Activated naive CD4-positive, alpha-beta T cell treated with anti-CD3 and anti-CD28 coated beads, Interleukin-2, amount 50 U/mL, for 16 hours (primary cell): ENCODE measurements around the gene JAM3.
"Not testable (repeated sequence)": the region's sequence is repeated elsewhere in the genome, so short reads cannot be mapped to it uniquely, and the experiment has no call there.

Experiments used
- DNase-seq: peaks from one replicate; pipeline ENCODE4 v3.0.0-alpha.2; 2020

The JAM3 gene

GRCh38 chr11:134151083-134151747 lies 82.3 kb downstream of the JAM3 start:
- no peak for DNase-seq

DNA sequence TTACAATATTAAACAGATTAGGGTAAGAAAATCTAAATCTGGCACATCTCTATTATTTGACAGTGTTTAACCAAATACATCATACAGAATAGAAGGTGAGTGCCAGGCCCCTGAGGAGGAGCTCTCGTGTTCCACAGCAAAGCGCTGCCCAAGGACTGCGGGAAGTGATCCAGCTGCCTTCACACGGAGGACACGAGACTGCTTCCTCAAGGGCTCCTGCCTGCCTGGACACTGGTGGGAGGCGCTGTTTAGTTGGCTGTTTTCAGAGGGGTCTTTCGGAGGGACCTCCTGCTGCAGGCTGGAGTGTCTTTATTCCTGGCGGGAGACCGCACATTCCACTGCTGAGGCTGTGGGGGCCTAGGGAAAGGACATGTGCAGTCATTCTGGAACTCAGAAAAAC lies 83.8 kb downstream of the JAM3 start:
- no peak for DNase-seq

DNA sequence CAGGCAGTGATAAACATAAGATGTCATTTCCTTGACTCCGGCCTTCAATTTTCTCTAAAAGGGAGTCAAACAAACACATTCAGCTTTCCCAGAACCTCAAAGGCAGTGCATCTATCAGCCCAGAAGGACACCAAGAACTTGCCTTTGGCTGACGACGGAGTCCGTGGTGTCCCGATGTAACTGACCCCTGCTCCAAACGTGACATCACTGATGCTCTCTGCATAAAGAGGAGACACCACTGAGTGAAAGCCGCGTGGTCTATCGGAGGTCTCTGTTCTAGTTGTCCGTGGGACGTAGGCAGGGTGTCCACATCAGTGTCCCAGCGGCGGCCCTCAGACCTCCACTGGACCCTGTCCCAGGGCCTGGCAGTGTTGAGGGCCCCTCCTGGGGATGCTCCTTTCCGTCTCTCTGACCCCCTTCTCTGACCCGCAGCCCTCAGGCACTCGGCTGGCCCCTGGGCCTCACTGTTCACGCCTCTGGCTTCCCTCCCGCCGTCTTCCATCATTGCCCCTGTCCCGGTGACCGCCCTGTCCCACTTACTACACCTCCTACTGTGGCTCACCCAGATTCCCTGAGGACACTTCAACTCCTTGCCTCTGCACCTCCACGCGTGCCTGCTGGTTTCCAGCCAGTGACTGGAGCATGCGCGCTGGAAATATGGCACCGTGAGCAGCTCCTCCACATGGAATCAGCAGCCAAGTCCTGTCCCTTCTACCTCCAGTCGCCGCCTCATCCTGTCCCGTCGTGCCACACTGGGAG lies 84.5 kb downstream of the JAM3 start:
- no peak for DNase-seq

- no peak for DNase-seq
These were observed 85.6 kb downstream of the JAM3 start for GRCh38 chr11:134154441-134154840.

DNA sequence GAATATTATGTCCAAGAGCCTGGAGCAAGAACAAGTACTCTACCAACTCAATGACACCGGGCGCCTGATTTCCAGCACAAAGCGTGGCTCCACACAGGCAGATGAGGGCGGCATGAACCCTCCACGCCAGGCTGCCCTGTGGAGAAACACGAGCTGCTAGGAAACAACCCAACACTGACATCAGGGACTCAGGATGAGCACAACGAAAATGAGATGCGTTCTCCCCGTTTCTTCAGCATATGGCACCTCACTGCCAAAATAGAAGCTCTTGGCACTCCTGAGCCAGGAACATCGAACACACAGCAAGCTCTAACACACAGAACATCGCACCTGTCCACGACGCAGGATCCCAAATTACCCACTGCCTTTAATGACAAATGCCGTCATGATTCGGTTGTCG lies 86.6 kb downstream of the JAM3 start:
- no peak for DNase-seq

DNA sequence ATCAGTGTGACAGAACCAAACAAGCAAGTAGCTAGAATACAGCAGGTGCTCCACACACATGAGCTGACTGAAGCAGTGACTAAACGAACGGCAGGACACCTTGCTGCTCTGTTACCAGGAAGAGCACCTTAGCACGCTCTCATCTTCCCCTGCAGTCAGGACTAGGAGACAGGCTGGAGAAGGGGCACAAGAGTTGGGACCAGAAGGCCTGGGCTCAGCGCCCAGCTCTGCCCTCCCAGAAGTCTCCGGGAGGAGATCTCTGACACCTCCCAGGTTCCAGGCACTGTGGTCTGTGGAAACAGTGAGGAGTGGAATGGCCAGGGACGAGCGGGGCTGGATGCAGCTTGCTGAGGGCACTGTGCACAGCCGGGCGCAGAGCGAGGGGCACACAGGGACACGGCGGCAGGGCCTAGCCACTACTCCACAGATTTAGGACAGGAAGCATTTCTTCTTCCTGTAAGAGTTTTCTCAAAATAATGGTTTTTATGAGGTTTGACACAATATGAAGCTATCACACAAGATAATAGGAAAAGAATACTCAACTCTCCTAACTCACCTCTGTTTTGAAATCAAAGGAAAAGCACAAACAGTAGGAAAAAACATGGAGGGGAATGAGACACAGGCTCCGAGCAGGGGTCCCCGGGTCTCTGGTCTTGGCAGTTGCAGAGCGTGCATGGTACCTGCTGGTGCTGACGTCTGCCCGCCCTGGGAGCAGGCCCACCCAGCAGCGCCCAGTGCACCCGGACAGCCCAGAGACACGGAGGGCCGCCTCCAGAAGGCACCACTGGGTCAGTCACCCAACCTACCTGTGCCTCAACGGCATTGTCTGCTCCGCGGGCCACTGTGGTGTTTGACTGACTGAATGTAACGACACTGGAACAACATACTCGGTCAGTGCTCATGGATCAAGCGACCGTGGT lies 87.3 kb downstream of the JAM3 start:
- DNase-seq, result no peak

- DNase-seq, result no peak
These were observed 88.6 kb downstream of the JAM3 start for GRCh38 chr11:134157451-134157850.

- DNase-seq, result no peak
These were observed 89.2 kb downstream of the JAM3 start for GRCh38 chr11:134158023-134158422.

- no peak for DNase-seq
These were observed 90.8 kb downstream of the JAM3 start for GRCh38 chr11:134159652-134160051.

GRCh38 chr11:134164490-134165370 lies 95.9 kb downstream of the JAM3 start:
- no peak for DNase-seq

GRCh38 chr11:134170177-134170918 lies 101.5 kb downstream of the JAM3 start:
- no peak for DNase-seq

DNA sequence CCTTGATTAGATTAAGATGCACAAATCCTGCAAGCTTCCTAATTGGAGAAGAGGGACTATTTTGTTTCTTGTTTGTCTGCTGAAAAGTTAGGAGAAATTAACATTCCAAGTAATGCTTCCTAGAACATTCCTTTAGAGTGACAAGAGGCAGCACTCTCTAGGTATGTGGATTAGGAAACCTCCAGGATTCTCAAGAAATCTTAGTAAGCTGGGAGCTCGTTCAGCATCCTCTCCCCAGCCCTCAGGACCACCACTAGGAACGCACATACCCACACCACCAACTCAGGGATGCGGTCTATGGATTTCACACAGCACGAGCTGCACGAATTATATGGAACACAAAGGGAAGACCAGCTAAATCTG lies 102.0 kb downstream of the JAM3 start:
- no peak for DNase-seq

- DNase-seq, result no peak
These were observed 103.1 kb downstream of the JAM3 start for GRCh38 chr11:134171951-134172350.

GRCh38 chr11:134173296-134173695 lies 104.4 kb downstream of the JAM3 start:
- no peak for DNase-seq

- no peak for DNase-seq
These were observed 107.4 kb downstream of the JAM3 start for GRCh38 chr11:134176284-134176683.

DNA sequence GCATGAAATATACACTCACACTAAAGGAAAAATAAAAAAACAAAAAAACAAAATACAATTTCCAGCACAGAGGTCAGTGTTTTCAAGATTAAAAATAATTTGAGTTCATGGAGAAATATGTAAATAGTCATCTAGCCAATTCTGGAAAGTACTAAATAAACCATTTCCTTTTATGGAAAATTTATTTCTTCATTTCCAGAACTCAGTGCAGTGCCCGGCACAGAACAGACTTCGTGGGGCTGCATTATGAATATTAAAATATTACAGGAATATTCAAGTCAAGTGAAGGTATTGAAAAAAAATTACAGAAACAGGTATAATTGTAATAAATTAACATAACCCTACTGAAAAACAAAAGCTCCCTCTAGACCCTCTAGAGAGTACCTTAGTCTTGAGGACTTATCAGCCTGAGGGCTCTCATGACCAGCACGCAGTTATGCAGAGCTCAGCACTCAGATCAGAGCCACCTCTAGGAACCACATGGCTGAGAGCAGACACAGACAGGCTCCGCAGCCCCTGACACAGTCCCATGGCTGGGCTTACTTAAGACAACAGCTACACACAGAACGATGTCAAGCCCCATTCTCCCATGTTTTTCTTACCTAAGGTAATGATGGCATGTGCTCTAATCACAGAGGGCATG lies 109.3 kb downstream of the JAM3 start:
- no peak for DNase-seq

GRCh38 chr11:134181707-134182106 lies 112.8 kb downstream of the JAM3 start:
- DNase-seq, result no peak

DNA sequence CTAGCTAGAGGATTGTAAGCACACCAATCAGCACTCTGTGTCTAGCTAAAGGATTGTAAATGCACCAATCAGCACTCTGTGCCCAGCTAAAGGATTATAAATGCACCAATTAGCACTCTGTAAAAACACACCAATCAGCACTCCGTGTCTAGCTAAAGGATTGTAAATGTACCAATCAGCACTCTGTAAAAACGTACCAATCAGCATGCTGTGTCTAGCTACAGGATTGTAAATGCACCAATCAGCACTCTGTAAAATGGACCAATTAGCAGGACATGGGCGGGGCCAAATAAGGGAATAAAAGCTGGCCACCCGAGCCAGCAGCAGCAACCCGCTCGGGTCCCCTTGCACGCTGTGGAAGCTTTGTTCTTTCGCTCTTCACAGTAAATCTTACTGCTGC lies 119.2 kb downstream of the JAM3 start:
- not testable (repeated sequence) for DNase-seq

DNA sequence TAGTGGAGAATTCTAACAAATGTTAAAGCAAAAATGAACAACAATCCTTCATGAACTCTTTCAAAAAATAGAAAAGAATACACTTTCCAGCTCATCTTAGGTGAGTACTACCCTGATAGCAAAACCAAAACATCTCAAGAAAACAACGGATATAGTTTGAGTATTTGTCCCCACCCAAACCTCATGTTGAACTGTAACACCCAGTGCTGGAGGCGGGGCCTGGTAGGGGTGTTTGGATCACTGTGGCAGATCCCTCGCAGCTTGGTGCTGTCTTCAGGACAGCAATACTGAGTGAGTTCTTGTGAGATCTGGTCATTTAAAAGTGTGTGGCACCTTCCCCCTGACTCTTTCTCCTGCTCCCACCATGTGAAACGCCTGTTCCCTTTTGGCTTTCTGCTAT lies 127.9 kb downstream of the JAM3 start:
- DNase-seq, result no peak

DNA sequence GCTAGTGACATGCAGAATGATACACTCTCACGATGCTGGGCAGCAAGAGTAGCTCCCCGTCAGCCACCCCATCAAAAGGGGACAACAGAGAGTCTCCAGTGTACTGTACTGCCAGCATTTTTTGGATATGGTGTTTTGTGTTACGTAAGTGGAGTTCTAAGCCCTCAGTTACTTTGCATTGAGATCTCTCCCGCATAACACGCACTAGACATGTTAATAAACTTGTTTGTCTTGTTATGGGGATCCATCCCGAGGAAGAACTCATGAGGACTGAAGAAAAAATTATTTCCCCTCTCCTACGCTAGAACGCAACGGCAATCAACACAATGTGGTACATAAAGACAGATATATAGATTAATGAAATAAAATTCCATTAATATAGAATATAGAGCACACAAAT lies 130.7 kb downstream of the JAM3 start:
- DNase-seq, result no peak

DNA sequence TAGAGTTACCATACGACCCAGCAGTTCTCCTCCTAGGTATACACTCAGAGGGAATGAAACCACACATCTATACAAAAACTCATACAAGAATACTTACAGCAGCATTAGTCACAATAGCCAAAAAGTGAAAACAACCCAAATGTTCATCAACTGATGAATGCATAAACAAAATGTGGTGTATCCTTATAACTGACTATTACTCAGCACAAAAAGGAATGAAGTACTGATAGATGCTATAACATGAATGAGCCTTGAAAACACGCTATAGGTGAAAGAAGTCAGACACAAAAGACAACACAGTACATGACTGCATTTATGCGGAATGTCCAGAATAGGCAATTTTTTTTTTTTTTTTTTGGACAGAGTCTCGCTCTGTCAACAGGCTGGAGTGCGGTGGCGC lies 131.8 kb downstream of the JAM3 start:
- no peak for DNase-seq
